Endothelial cell (in vitro differentiated cells): ENCODE measurements around the gene PDE4D. TPM values are rescaled to one million over a fixed set of nuclear protein-coding genes. Genes with fewer than 3 reads are reported as not detected.

ENCODE experiments used
- DNase-seq: peaks from one replicate; pipeline ENCODE4 v3.0.0; 2021; ENCODE audit warnings: low spot score
- H3K27ac Mint-ChIP-seq: one replicate; pipeline ENCODE4 v1.8.0; 2021; ENCODE audit warnings: mixed read lengths, inconsistent platforms; ENCODE audit not compliant: unreplicated experiment
- H3K27me3 Mint-ChIP-seq: one replicate; pipeline ENCODE4 v1.8.0; 2021; ENCODE audit warnings: mild to moderate bottlenecking, moderate library complexity, mixed read lengths, inconsistent platforms; ENCODE audit not compliant: unreplicated experiment
- H3K36me3 Mint-ChIP-seq: one replicate; pipeline ENCODE4 v1.8.0; 2021; ENCODE audit warnings: mild to moderate bottlenecking, low read depth, mixed read lengths, inconsistent platforms; ENCODE audit not compliant: unreplicated experiment
- H3K4me1 Mint-ChIP-seq: one replicate; pipeline ENCODE4 v1.8.0; 2021; ENCODE audit warnings: mild to moderate bottlenecking, mixed read lengths, inconsistent platforms; ENCODE audit not compliant: unreplicated experiment
- H3K4me3 Mint-ChIP-seq: one replicate; pipeline ENCODE4 v1.8.0; 2021; ENCODE audit warnings: mild to moderate bottlenecking, mixed read lengths, inconsistent platforms; ENCODE audit not compliant: unreplicated experiment
- H3K9me3 Mint-ChIP-seq: one replicate; pipeline ENCODE4 v1.8.0; 2021; ENCODE audit warnings: mixed read lengths, inconsistent platforms; ENCODE audit not compliant: unreplicated experiment
- total RNA-seq: library from RNA; stranded (reverse); fragmentation: NEBNext Ultra II Directional; extraction: Animal tissue kit (Norgen Biotek cat#: 25700); gene quantifications from one replicate; pipeline ENCODE4 v1.2.1, GENCODE V29; 2021; ENCODE audit not compliant: unreplicated experiment
- TF ChIP-seq, protein P1 (sequence below): fragments of 200-600 bp; sonication (generic); IDR thresholded peaks from one replicate; pipeline ENCODE4 v1.5.0; 2021; ENCODE audit warnings: antibody characterized with exemption; ENCODE audit not compliant: unreplicated experiment

PDE4D gene
- total RNA-seq, 1 donor from 2014 or later = 9.4 TPM

DNA sequence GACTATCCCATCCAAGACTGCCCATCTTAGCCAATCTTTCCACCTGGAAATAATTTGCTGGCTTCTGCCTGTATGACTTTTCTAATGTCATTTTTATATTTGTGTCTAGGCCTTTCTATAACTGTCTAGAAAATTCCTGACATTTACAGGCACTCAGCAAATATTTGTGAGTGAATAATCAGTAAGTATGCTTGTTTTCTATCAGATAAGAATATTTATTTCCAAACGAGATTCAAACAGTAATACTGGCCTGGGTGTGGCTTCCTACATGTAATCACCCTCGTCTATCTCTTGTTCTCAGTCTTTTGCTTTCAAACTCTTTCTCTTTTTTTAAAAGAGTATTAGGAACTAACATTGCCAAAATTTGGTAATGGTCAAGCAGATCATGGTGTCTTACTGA is 844.4 kb downstream of the PDE4D start:
- Mint-ChIP-seq H3K4me1 (peaks cover 4% of the 10 kb centered on the region), H3K27me3 (peaks cover 3% of the 10 kb centered on the region), H3K9me3 (no peaks in the 10 kb centered on the region), H3K36me3 (no peaks in the 10 kb centered on the region), H3K27ac (no peak overlapping the region), H3K4me3 (no peak overlapping the region)
- no peak for DNase-seq
- TF ChIP-seq, protein P1, sequence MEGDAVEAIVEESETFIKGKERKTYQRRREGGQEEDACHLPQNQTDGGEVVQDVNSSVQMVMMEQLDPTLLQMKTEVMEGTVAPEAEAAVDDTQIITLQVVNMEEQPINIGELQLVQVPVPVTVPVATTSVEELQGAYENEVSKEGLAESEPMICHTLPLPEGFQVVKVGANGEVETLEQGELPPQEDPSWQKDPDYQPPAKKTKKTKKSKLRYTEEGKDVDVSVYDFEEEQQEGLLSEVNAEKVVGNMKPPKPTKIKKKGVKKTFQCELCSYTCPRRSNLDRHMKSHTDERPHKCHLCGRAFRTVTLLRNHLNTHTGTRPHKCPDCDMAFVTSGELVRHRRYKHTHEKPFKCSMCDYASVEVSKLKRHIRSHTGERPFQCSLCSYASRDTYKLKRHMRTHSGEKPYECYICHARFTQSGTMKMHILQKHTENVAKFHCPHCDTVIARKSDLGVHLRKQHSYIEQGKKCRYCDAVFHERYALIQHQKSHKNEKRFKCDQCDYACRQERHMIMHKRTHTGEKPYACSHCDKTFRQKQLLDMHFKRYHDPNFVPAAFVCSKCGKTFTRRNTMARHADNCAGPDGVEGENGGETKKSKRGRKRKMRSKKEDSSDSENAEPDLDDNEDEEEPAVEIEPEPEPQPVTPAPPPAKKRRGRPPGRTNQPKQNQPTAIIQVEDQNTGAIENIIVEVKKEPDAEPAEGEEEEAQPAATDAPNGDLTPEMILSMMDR = no peak

- no peak overlapping the region for H3K27ac Mint-ChIP-seq
- no peaks in the 10 kb centered on the region for H3K9me3 Mint-ChIP-seq
- peaks cover 11% of the 10 kb centered on the region for H3K4me1 Mint-ChIP-seq
- no peak overlapping the region for H3K4me3 Mint-ChIP-seq
- no peaks in the 10 kb centered on the region for H3K36me3 Mint-ChIP-seq
- TF ChIP-seq, protein P1 = no peak
- H3K27me3 Mint-ChIP-seq = peaks cover 4% of the 10 kb centered on the region
- DNase-seq = no peak
These were observed 851.1 kb downstream of the PDE4D start for GRCh38 chr5:59042201-59043055.

GRCh38 chr5:59041355-59041754 is 852.2 kb downstream of the PDE4D start:
- no peak overlapping the region for H3K4me3 Mint-ChIP-seq
- no peak overlapping the region for H3K27ac Mint-ChIP-seq
- H3K36me3 Mint-ChIP-seq = no peaks in the 10 kb centered on the region
- no peak for DNase-seq
- H3K4me1 Mint-ChIP-seq = peaks cover 11% of the 10 kb centered on the region
- TF ChIP-seq, protein P1 = no peak
- H3K9me3 Mint-ChIP-seq = no peaks in the 10 kb centered on the region
- H3K27me3 Mint-ChIP-seq = peaks cover 4% of the 10 kb centered on the region

DNA sequence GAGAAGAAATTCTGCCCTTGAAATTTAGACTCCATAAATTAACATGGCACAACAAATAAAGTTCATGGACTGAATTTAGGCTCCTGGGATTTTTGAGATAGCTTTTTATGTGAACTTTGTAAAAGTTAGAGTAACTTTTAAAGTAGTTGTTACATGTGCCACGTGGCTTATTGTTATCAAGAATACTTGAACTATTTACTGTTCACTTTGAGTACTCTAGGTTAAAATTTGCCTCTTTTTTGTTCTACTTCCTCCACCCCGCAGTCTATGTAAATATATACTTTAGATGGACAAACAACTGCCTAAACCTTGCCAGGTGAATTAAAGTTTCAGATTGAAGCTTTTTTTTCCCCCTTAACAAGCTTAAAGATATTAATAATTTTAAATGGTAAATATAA is 852.7 kb downstream of the PDE4D start:
- Mint-ChIP-seq H3K4me1 (peaks cover 11% of the 10 kb centered on the region), H3K9me3 (no peaks in the 10 kb centered on the region), H3K36me3 (no peaks in the 10 kb centered on the region), H3K27me3 (peaks cover 4% of the 10 kb centered on the region), H3K27ac (no peak overlapping the region), H3K4me3 (no peak overlapping the region)
- TF ChIP-seq, protein P1 = no peak
- DNase-seq = no peak

DNA sequence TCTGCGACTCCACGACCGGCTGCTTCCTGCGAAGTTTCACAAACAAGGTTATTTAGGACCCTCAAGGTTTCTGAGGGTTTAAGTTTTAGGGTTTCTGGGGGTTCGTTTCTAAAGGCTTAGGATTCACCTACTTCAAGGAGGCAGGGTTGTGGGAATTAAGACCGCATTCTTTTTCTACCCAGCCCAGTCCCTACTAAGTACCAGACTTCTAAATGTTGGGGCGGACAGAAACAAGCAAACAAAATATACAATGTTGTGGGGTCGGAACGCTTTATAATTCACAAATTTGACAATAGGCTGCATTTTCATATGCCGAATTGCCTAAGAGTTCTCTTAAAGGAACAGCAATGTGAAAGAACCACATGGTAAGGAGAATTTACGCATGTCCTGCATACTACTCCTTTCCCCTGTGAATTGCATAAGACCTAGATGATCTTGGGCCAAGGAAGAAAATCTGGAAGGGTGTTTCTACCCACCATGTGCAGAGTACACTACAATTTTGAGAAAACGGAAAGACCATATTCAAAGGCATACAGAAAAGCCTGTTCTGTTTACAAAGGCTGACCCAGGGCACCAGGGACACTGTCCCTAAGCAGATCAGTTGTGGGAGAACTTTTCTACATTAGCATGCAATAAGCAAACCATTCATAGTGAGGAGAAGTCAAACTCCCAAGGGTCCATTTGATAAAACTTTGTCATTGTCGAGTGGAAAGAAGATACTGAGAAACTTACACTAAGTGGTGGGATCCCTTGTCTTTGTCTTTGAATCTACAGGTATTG is 853.3 kb downstream of the PDE4D start:
- Mint-ChIP-seq H3K27ac (no peak overlapping the region), H3K4me1 (peaks cover 11% of the 10 kb centered on the region), H3K9me3 (no peaks in the 10 kb centered on the region)

More for the DNA sequence above, 853.3 kb downstream of the PDE4D start:
- DNase-seq = no peak
- Mint-ChIP-seq H3K4me3 (peak overlapping the region; percentile 82), H3K27me3 (peaks cover 4% of the 10 kb centered on the region), H3K36me3 (no peaks in the 10 kb centered on the region)
- TF ChIP-seq, protein P1 = no peak
